KOPT-K1 (cell line): ENCODE results near the gene RAD18.

Source experiments
- H3K27ac ChIP-seq: fragments of 200-600 bp; sonication (generic); 2 replicates; pipeline ENCODE4 v1.5.1; 2016; ENCODE audit warnings: antibody characterized with exemption, mild to moderate bottlenecking, low read depth, low read length; ENCODE audit not compliant: poor library complexity, severe bottlenecking
- H3K36me3 ChIP-seq: fragments of 200-600 bp; sonication (generic); 2 replicates; pipeline ENCODE4 v1.5.1; 2017; ENCODE audit warnings: antibody characterized with exemption, mild to moderate bottlenecking, low read length, moderate library complexity; ENCODE audit not compliant: insufficient read depth
- H3K9me3 ChIP-seq: fragments of 200-600 bp; sonication (generic); 2 replicates; pipeline ENCODE4 v1.5.1; 2017; ENCODE audit warnings: antibody characterized with exemption, low read length, mild to moderate bottlenecking; ENCODE audit not compliant: insufficient read depth, poor library complexity, severe bottlenecking

RAD18 gene

GRCh38 chr3:8988791-8989558 lies 25.7 kb upstream of the RAD18 start:
- Histone ChIP-seq H3K9me3 (no peaks in the 10 kb centered on the region), H3K27ac (no peak overlapping the region), H3K36me3 (no peaks in the 10 kb centered on the region)

DNA sequence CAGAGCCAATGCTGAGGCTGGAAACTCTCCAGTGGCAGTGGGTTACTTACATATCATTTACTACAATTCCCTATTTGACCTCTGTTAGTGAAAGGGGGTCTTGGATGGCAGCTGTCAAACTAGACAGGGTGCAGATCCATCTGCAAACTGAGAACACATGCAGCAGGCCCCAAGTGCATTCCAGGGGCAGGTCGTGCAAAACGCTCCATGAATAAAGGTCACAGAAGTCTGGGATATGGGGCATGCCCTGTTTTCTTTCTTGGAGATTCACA lies 25.0 kb upstream of the RAD18 start:
- Histone ChIP-seq H3K27ac (no peak overlapping the region), H3K9me3 (no peaks in the 10 kb centered on the region), H3K36me3 (no peaks in the 10 kb centered on the region)

DNA sequence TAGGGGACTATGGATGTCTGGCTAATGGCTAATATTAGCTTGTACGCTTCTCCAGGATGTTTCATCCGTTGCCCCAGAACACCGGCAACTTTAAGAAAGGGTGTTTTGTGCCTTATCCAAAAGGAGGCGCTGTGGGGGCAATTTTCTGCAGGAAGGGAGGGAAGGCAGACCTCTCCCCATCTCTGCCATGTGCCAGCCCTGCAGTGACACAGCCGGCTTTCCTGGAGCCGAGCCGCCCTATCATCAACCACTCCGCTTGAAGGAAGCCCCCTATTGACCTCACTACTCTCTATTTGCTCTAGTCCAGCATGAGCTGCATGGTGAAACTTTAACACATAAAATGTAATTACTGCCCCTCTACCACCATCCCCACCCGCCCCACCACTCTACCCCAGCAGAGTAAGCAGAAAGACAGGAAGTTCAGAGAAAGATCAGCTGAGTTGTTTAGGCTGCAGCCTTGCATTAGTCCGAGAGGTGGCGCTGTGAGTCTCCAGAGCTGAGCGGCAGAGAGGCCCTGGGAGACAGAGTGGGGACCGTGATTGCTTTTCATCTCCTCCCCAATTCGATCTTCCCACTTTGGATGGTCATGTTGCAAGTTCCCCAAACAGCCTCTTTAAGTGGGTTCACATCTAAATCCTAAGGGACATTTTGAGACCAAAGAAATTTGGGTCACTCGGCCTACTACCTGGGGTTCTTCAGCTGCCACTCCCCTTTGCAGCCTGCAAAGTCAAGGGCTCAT lies 24.5 kb upstream of the RAD18 start:
- no peak overlapping the region for H3K27ac ChIP-seq
- no peaks in the 10 kb centered on the region for H3K9me3 ChIP-seq
- H3K36me3 ChIP-seq, result no peaks in the 10 kb centered on the region

DNA sequence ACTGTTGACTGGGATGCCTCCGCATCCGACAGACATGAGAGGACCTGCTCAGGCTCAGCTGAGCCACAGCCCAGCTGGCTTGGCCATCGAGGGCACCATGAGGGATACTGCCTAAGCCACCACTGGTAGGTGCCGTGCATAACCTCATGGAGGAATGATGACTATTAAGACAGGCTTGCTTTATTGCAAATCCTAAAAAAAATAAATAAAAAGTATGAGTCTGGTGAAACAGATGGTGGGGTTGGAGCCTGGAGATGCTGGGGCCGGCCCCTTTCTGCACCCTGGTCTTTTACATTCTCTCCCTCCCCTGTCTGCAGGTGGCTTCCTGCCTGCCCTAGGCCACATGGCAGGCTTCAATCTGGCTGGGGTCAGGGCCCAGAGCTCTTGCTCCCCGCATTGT lies 24.0 kb upstream of the RAD18 start:
- no peaks in the 10 kb centered on the region for H3K9me3 ChIP-seq
- H3K36me3 ChIP-seq, result no peaks in the 10 kb centered on the region
- H3K27ac ChIP-seq, result no peak overlapping the region

DNA sequence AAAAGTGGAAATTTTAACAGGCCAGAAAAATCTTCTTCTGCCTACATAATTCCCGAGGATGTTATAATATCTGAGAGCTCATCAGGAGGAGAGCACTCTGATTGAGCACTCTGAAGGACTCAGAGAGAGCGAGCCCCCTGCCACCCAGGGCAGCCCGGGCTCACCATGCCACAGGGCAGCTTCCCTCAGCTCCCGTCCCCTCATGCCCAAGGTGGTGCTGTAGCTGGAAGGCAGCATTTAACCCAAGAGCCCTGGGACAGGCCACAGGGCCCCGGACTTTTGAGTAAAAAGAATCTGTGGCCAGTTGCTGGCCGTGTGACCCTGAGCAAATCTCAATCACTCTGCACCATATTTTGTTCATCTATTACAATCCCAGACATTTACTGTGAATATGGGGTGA lies 23.5 kb upstream of the RAD18 start:
- Histone ChIP-seq H3K9me3 (no peaks in the 10 kb centered on the region), H3K27ac (no peak overlapping the region), H3K36me3 (no peaks in the 10 kb centered on the region)

DNA sequence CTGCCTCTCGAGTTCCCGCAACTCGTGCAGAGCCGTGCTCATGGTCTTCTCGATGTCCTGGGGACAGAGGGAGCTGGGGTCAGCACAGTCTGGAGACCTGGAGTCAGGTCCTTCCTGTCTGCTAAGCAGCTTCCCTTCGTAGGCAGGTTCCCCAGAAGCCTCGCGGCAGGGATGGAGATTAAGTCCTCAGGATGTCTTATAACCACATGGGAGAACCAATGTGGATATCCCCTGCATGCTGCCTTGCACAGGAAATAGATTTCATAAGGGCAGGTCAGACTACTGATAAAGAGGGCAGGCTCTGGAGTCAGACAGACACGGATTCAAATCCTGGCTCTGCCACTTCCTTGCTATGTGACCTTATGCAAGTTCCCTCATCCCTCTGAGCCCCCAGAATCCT lies 22.6 kb upstream of the RAD18 start:
- H3K36me3 ChIP-seq, result no peaks in the 10 kb centered on the region
- H3K27ac ChIP-seq, result no peak overlapping the region
- H3K9me3 ChIP-seq, result no peaks in the 10 kb centered on the region

- Histone ChIP-seq H3K36me3 (no peaks in the 10 kb centered on the region), H3K27ac (no peak overlapping the region), H3K9me3 (no peaks in the 10 kb centered on the region)
Observed at GRCh38 chr3:8985411-8985831, 22.1 kb upstream of the RAD18 start.

- Histone ChIP-seq H3K9me3 (peaks cover 1% of the 10 kb centered on the region), H3K27ac (no peak overlapping the region), H3K36me3 (no peaks in the 10 kb centered on the region)
Observed at GRCh38 chr3:8984526-8984925, 21.3 kb upstream of the RAD18 start.

- Histone ChIP-seq H3K36me3 (no peaks in the 10 kb centered on the region), H3K9me3 (peaks cover 6% of the 10 kb centered on the region), H3K27ac (no peak overlapping the region)
Observed at GRCh38 chr3:8984081-8984480, 20.8 kb upstream of the RAD18 start.

GRCh38 chr3:8983591-8983990 lies 20.3 kb upstream of the RAD18 start:
- Histone ChIP-seq H3K9me3 (peaks cover 11% of the 10 kb centered on the region), H3K36me3 (no peaks in the 10 kb centered on the region)

DNA sequence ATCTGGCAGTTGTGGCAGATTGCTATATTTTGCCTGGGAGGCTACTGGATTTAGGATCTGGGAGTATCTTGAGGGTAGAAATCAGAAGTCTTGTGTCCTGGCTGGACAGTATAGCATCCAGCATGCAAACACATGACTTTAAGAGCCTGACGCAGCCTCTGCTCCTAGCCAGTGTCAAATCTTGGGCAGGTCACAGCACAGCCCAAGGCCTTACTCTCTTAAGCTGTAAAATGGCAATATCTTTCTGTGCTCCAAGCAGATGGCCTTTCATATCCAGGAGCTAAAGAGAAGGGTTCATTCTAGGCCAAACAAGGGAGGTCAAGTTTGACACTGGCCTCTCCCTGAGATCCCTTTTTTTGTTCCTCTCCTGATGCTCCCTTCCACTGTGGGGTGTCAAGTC lies 19.8 kb upstream of the RAD18 start:
- H3K27ac ChIP-seq, result no peak overlapping the region
- H3K9me3 ChIP-seq, result peaks cover 11% of the 10 kb centered on the region
- H3K36me3 ChIP-seq, result no peaks in the 10 kb centered on the region

More at GRCh38 chr3:8983591-8983990, 20.3 kb upstream of the RAD18 start:
- no peak overlapping the region for H3K27ac ChIP-seq

GRCh38 chr3:8982509-8982908 lies 19.2 kb upstream of the RAD18 start:
- H3K9me3 ChIP-seq, result peaks cover 11% of the 10 kb centered on the region
- no peaks in the 10 kb centered on the region for H3K36me3 ChIP-seq
- H3K27ac ChIP-seq, result no peak overlapping the region

DNA sequence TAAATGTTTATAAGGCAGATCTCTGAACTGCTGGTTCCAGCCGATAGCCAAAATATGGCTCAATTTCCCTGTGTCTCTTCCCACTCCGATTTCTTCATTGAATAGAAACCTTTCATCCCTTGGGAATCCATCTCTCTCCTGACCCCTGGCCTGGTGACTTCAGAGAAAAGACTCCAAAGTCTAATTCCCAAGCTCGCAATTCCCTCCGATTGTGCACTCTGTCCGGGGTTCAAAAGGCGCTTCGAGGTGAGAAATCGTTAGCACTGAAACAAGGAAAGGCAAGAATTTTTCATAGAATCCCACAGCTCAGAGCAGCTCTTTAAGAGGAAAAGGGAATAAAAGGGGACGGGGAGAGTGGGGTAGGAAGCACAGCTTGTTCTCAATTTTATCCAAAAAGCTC lies 18.4 kb upstream of the RAD18 start:
- Histone ChIP-seq H3K9me3 (peaks cover 11% of the 10 kb centered on the region), H3K27ac (no peak overlapping the region), H3K36me3 (no peaks in the 10 kb centered on the region)

DNA sequence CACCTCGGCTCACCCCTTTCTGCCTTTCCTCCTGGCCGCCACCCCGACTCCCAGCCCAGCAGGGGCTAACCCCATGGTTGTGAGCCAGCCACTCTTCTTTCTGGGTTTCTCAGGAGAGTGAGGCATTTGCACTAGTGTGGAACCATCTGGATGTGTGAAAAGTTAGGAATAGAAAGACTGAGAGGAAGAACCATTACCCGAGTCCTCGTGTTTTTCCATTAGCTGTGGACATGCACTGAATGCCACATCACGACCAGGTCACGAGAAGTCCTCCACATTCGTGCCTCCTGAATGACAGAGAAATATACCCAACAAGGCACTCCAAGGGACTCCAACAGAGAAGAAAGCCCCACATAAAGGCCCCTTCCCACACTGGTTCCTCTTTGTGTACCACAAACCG lies 18.0 kb upstream of the RAD18 start:
- H3K27ac ChIP-seq, result no peak overlapping the region
- H3K36me3 ChIP-seq, result no peaks in the 10 kb centered on the region
- H3K9me3 ChIP-seq, result peaks cover 11% of the 10 kb centered on the region

GRCh38 chr3:8980756-8981257 lies 17.5 kb upstream of the RAD18 start:
- Histone ChIP-seq H3K36me3 (no peaks in the 10 kb centered on the region), H3K9me3 (peaks cover 11% of the 10 kb centered on the region), H3K27ac (no peak overlapping the region)

GRCh38 chr3:8979262-8979661 lies 16.0 kb upstream of the RAD18 start:
- H3K9me3 ChIP-seq, result peaks cover 11% of the 10 kb centered on the region

More at GRCh38 chr3:8979262-8979661, 16.0 kb upstream of the RAD18 start:
- Histone ChIP-seq H3K36me3 (no peaks in the 10 kb centered on the region), H3K27ac (no peak overlapping the region)
